ENCODE measurements around the gene CMTM8.

CMTM8 gene

DNA sequence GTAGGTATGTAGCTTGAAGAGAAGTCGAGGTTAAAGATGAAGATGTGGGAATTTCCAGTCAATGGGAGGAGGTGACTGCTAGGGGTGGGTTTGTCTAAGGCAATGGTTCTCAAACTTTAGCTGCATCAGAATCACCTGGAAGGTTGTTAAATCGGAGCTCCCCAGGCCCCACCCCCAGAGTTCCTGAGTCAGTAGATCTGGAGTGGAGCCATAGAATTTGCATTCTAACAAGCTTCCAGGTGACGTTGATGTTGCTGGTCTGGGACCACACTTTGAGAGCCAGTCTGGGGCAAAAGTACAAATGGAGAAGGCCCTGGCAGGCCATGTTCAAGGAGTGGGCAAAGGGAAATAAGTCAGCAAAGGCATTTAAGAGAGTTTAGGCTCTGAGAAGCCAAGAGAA is 69.1 kb downstream of the CMTM8 start:
- H2AFZ ChIP-seq (ENCODE audit: low read depth) = no peak overlapping the region
- H3K4me3 ChIP-seq (IDR thresholded peaks at IDR 0.05; ENCODE audit: insufficient read depth, low read depth, low read length) = no peak overlapping the region
- no peaks in the 10 kb centered on the region for H4K20me1 ChIP-seq (ENCODE audit: insufficient read depth)
- H3K4me1 ChIP-seq (ENCODE audit: low read depth, poor library complexity, severe bottlenecking) = no peaks in the 10 kb centered on the region
- H3K79me2 ChIP-seq (ENCODE audit: insufficient read depth, low read depth) = no peaks in the 10 kb centered on the region
- TF ChIP-seq, protein P1, sequence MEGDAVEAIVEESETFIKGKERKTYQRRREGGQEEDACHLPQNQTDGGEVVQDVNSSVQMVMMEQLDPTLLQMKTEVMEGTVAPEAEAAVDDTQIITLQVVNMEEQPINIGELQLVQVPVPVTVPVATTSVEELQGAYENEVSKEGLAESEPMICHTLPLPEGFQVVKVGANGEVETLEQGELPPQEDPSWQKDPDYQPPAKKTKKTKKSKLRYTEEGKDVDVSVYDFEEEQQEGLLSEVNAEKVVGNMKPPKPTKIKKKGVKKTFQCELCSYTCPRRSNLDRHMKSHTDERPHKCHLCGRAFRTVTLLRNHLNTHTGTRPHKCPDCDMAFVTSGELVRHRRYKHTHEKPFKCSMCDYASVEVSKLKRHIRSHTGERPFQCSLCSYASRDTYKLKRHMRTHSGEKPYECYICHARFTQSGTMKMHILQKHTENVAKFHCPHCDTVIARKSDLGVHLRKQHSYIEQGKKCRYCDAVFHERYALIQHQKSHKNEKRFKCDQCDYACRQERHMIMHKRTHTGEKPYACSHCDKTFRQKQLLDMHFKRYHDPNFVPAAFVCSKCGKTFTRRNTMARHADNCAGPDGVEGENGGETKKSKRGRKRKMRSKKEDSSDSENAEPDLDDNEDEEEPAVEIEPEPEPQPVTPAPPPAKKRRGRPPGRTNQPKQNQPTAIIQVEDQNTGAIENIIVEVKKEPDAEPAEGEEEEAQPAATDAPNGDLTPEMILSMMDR (conservative IDR thresholded peaks at IDR 0.05; ENCODE audit: low read depth, low read length) = no peak
- no peaks in the 10 kb centered on the region for H3K27me3 ChIP-seq (ENCODE audit: insufficient read depth, low read depth)
- H3K27ac ChIP-seq = no peak overlapping the region
- no peak overlapping the region for H3K9ac ChIP-seq
- no peak overlapping the region for H3K4me2 ChIP-seq
- H3K36me3 ChIP-seq (ENCODE audit: insufficient read depth) = no peaks in the 10 kb centered on the region

DNA sequence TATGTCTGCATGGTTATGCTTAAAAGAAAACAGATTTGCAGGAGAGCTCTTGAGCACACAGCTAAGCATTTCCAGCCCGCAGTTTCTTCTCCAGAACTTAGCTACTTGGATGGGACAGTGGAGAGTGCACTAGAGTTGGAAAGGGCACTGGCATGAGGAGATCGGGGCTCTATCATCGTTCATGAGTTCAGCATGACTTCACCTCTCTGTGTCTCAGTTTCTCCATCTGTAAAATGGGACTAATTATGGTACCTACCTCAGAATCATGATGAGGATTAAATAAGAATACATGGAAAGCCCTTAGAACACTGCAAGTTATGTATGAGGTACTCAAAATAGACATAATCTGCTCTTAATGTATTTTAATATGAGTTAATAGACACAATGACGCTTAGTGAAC is 69.9 kb downstream of the CMTM8 start:
- TF ChIP-seq, protein P1 (conservative IDR thresholded peaks at IDR 0.05; ENCODE audit: low read depth, low read length) = no peak
- Histone ChIP-seq H3K36me3 (ENCODE audit: insufficient read depth) (no peaks in the 10 kb centered on the region), H3K4me1 (ENCODE audit: low read depth, poor library complexity, severe bottlenecking) (no peaks in the 10 kb centered on the region), H3K4me2 (no peak overlapping the region), H3K27ac (no peak overlapping the region), H2AFZ (ENCODE audit: low read depth) (no peak overlapping the region), H3K4me3 (IDR thresholded peaks at IDR 0.05; ENCODE audit: insufficient read depth, low read depth, low read length) (no peak overlapping the region), H3K27me3 (ENCODE audit: insufficient read depth, low read depth) (no peaks in the 10 kb centered on the region), H3K79me2 (ENCODE audit: insufficient read depth, low read depth) (no peaks in the 10 kb centered on the region), H3K9ac (no peak overlapping the region), H4K20me1 (ENCODE audit: insufficient read depth) (no peaks in the 10 kb centered on the region)

DNA sequence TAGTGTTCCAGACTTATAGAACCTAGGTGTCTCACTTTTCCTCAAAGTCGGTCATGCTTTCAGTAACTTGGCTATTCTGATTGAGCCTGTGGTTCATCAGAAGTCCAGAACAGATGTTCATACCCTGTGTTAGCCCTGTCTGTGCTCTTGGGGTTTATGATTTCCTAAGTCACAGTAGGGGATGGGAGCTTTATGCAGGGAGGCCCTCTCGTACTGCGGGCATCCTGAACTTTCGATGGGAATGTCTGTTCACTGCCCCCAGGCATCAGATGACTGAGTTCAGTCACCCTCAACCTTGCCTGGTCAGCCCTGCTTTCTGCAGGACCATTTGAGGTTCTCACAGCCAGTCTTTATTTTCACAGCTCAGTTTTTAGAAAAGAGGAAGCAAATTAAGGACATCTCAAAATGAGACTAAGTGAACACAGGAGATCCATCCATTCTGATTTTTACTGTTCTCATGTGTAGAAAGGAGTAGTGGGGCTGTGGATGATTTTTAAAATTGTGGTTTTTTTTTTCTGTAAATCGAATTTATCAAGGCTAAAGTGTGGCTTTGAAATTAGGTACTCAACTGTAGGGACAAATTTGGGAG is 71.3 kb downstream of the CMTM8 start:
- Histone ChIP-seq H3K36me3 (ENCODE audit: insufficient read depth) (no peaks in the 10 kb centered on the region), H2AFZ (ENCODE audit: low read depth) (no peak overlapping the region), H3K4me3 (IDR thresholded peaks at IDR 0.05; ENCODE audit: insufficient read depth, low read depth, low read length) (no peak overlapping the region), H3K27ac (no peak overlapping the region), H4K20me1 (ENCODE audit: insufficient read depth) (no peaks in the 10 kb centered on the region), H3K4me1 (ENCODE audit: low read depth, poor library complexity, severe bottlenecking) (no peaks in the 10 kb centered on the region), H3K79me2 (ENCODE audit: insufficient read depth, low read depth) (no peaks in the 10 kb centered on the region), H3K9ac (no peak overlapping the region), H3K27me3 (ENCODE audit: insufficient read depth, low read depth) (no peaks in the 10 kb centered on the region), H3K4me2 (no peak overlapping the region)
- TF ChIP-seq, protein P1 (conservative IDR thresholded peaks at IDR 0.05; ENCODE audit: low read depth, low read length) = no peak

DNA sequence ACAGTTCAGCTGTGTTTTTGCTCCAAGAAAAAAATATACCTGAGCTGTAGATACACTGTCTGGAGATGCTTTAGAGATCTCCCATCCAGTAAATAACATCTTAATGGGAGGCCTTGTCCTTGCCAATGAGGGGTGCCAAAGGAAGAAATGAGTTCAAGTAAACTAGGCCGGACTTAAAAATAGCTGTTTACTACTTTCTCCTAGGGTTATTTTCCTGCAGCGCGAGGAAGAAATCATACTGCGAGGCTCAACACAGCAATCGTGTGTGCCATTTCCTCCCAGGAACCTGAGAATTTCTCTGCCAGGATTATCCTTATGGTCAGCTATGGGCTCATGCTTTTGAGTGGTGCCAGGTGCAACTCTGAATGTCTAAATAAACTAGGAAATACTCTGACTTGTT is 71.9 kb downstream of the CMTM8 start:
- no peaks in the 10 kb centered on the region for H3K36me3 ChIP-seq (ENCODE audit: insufficient read depth)
- TF ChIP-seq, protein P1 (conservative IDR thresholded peaks at IDR 0.05; ENCODE audit: low read depth, low read length) = no peak

More for the DNA sequence above, 71.9 kb downstream of the CMTM8 start:
- no peak overlapping the region for H3K4me3 ChIP-seq (IDR thresholded peaks at IDR 0.05; ENCODE audit: insufficient read depth, low read depth, low read length)
- no peaks in the 10 kb centered on the region for H3K27me3 ChIP-seq (ENCODE audit: insufficient read depth, low read depth)
- no peaks in the 10 kb centered on the region for H3K79me2 ChIP-seq (ENCODE audit: insufficient read depth, low read depth)
- no peak overlapping the region for H2AFZ ChIP-seq (ENCODE audit: low read depth)
- H3K4me1 ChIP-seq (ENCODE audit: low read depth, poor library complexity, severe bottlenecking) = no peaks in the 10 kb centered on the region
- H3K9ac ChIP-seq = no peak overlapping the region
- H3K4me2 ChIP-seq = no peak overlapping the region
- no peaks in the 10 kb centered on the region for H4K20me1 ChIP-seq (ENCODE audit: insufficient read depth)
- H3K27ac ChIP-seq = no peak overlapping the region

Data from KMS-11 (cell line).